Measurements from ENCODE around the gene GABRB1. TPM values are rescaled to one million over a fixed set of nuclear protein-coding genes. Genes with fewer than 3 reads are reported as not detected.

The GABRB1 gene
- total RNA-seq, 4 donors from 2014 or later = 0.13 TPM; not detected in 3

DNA sequence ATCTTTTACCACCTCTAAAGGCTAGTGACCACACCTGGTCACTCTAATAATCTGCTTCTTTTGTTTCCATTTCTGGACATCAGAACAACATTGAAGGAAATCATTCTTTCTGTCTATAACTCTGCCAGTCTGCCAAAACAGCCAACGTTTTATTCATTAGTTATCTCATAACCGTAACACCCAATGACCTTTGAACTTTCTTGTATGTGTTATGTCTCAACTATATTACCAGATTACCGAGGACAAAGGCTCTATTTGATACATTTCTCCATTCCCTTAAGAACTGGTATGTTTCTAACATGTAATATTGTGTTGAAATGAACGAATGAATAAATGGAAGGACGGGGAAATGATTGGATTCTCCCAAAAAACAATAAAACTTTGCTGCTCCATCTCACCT, 152.7 kb downstream of the GABRB1 start:
- no peaks in the 10 kb centered on the region for H3K9me3 ChIP-seq
- H3K4me1 ChIP-seq = no peaks in the 10 kb centered on the region
- intact Hi-C loops (cut with DNase I) = no loop called here
- WGBS = 75% methylated on average over 5 of the region's 5 CpGs
- DNase-seq (ENCODE audit: extremely low spot score) = no peak
- H3K4me3 ChIP-seq = no peak overlapping the region
- H3K36me3 ChIP-seq = no peaks in the 10 kb centered on the region
- no peak for TF ChIP-seq EP300 (IDR thresholded peaks at IDR 0.05)
- TF ChIP-seq POLR2A (IDR thresholded peaks at IDR 0.05; ENCODE audit: low read depth) = no peak
- TF ChIP-seq, protein P1, sequence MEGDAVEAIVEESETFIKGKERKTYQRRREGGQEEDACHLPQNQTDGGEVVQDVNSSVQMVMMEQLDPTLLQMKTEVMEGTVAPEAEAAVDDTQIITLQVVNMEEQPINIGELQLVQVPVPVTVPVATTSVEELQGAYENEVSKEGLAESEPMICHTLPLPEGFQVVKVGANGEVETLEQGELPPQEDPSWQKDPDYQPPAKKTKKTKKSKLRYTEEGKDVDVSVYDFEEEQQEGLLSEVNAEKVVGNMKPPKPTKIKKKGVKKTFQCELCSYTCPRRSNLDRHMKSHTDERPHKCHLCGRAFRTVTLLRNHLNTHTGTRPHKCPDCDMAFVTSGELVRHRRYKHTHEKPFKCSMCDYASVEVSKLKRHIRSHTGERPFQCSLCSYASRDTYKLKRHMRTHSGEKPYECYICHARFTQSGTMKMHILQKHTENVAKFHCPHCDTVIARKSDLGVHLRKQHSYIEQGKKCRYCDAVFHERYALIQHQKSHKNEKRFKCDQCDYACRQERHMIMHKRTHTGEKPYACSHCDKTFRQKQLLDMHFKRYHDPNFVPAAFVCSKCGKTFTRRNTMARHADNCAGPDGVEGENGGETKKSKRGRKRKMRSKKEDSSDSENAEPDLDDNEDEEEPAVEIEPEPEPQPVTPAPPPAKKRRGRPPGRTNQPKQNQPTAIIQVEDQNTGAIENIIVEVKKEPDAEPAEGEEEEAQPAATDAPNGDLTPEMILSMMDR (IDR thresholded peaks at IDR 0.05) = no peak
- TF ChIP-seq POLR2AphosphoS5 (IDR thresholded peaks at IDR 0.05) = no peak
- no peak overlapping the region for H3K27ac ChIP-seq (replicated peaks in 1 of 4)
- no peaks in the 10 kb centered on the region for H3K27me3 ChIP-seq

DNA sequence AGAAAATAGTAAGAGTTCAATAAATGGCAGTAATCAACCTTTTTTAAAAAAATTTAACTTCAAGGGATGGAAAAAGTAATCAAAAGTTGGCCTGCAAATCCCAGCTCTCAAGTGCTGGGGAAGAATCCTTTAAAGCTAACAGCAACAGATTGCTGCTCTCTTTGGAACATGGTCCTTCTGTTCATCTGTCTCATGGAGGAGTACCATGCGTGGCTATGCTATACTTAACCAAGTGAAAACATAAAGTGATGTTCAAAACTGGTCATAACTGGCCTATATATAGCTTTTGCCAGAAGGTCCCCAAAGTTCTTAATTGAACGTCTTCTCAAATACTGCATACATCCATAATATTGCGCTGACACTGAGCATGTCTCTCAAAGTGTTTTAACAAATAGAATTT, 154.4 kb downstream of the GABRB1 start:
- H3K36me3 ChIP-seq = no peaks in the 10 kb centered on the region
- H3K4me1 ChIP-seq = no peaks in the 10 kb centered on the region
- no peaks in the 10 kb centered on the region for H3K27me3 ChIP-seq
- H3K4me3 ChIP-seq = no peak overlapping the region
- intact Hi-C loops (cut with DNase I) = no loop called here
- no peaks in the 10 kb centered on the region for H3K9me3 ChIP-seq
- WGBS = 91% methylated on average over 3 of the region's 3 CpGs
- DNase-seq (ENCODE audit: extremely low spot score) = no peak
- H3K27ac ChIP-seq (replicated peaks in 1 of 4) = no peak overlapping the region
- TF ChIP-seq EP300 (IDR thresholded peaks at IDR 0.05) (no peak), POLR2A (IDR thresholded peaks at IDR 0.05; ENCODE audit: low read depth) (no peak), POLR2AphosphoS5 (IDR thresholded peaks at IDR 0.05) (no peak)
- TF ChIP-seq, protein P1 (IDR thresholded peaks at IDR 0.05) = no peak

DNA sequence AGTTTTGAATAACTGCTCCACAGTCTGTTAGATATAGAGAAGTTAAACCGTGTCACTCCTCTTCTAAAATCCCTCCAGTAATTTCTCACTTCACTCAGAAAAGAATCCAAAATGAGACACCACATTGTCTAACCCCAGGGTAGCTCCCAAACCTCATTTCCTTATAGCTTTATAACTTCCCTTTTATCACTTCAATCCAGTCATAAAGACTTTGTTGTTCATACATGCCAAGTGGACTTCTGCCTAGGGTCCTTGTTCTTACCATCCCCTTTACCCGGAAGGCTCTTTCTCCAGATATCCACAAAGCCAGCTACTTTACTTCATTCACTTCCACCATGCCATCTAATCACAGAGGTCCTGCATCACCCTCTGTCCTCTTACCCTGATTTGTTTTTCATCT, 156.2 kb downstream of the GABRB1 start:
- no peak for DNase-seq (ENCODE audit: extremely low spot score)
- no peaks in the 10 kb centered on the region for H3K9me3 ChIP-seq
- WGBS = 82% methylated on average over 2 of the region's 2 CpGs
- intact Hi-C loops (cut with DNase I) = no loop called here
- H3K4me1 ChIP-seq = no peaks in the 10 kb centered on the region
- H3K27ac ChIP-seq (replicated peaks in 1 of 4) = no peak overlapping the region
- H3K27me3 ChIP-seq = no peaks in the 10 kb centered on the region
- no peak overlapping the region for H3K4me3 ChIP-seq
- TF ChIP-seq POLR2AphosphoS5 (IDR thresholded peaks at IDR 0.05) (no peak), POLR2A (IDR thresholded peaks at IDR 0.05; ENCODE audit: low read depth) (no peak), EP300 (IDR thresholded peaks at IDR 0.05) (no peak)
- TF ChIP-seq, protein P1 (IDR thresholded peaks at IDR 0.05) = no peak
- no peaks in the 10 kb centered on the region for H3K36me3 ChIP-seq

DNA sequence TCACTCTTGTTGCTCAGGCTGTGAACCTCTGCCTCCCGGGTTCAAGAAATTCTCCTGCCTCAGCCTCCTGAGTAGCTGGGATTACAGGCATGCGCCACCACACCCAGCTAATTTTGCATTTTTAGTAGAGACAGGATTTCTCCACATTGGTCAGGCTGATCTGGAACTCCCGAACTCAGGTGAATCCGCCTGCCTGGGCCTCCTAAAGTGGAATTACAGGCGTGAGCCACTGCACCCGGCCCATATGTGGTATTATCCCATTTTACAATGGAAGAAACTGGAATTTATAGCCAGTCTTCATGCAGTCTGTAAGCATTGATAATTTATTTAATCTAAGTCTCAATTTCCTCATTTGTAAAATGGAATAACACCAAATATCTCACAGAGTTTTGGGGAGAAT, 161.8 kb downstream of the GABRB1 start:
- TF ChIP-seq, protein P1 (IDR thresholded peaks at IDR 0.05) = no peak
- TF ChIP-seq POLR2A (IDR thresholded peaks at IDR 0.05; ENCODE audit: low read depth) (no peak), POLR2AphosphoS5 (IDR thresholded peaks at IDR 0.05) (no peak), EP300 (IDR thresholded peaks at IDR 0.05) (no peak)
- Histone ChIP-seq H3K4me3 (no peak overlapping the region), H3K9me3 (no peaks in the 10 kb centered on the region), H3K4me1 (no peaks in the 10 kb centered on the region), H3K36me3 (no peaks in the 10 kb centered on the region), H3K27ac (replicated peaks in 1 of 4) (no peak overlapping the region), H3K27me3 (no peaks in the 10 kb centered on the region)
- 70% methylated on average over 6 of the region's 6 CpGs for WGBS
- no peak for DNase-seq (ENCODE audit: extremely low spot score)
- intact Hi-C loops (cut with DNase I) = no loop called here

DNA sequence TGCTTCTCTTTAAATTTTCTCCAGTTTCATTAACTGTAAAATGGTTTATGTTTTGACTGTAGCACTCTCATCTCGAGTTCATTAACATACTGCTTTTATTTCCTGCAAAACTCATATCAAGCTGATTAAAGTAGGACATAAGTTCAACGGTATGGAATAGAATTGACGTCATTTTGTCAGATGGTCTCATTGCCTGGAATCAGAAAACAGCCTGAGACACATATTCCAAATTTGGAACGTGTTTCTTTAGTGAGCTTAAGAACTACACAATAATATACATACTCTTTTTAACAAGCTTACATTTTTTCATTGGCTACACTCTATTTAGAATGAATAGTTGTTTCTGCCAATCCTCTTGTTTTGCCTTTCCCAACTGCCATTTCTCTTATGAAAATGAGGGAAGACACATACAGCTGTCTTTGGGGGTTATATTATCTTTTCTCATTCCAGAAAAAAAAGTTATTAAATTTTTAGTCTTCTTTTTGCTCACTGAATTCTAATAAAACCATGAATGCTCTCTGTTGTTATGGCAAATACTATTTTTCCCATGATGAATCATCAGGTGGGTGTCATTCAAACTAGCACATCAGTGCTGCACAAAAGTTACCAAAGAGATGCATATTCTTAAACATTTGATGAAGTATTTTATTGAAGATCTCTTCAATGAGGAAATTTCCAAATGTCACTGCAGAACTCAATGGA, 162.8 kb downstream of the GABRB1 start:
- no peak overlapping the region for H3K27ac ChIP-seq (replicated peaks in 1 of 4)
- H3K27me3 ChIP-seq = no peaks in the 10 kb centered on the region
- no peaks in the 10 kb centered on the region for H3K9me3 ChIP-seq
- intact Hi-C loops (cut with DNase I) = no loop called here
- no peaks in the 10 kb centered on the region for H3K36me3 ChIP-seq
- no peak overlapping the region for H3K4me3 ChIP-seq
- no peak for DNase-seq (ENCODE audit: extremely low spot score)
- TF ChIP-seq POLR2AphosphoS5 (IDR thresholded peaks at IDR 0.05) = no peak
- no peaks in the 10 kb centered on the region for H3K4me1 ChIP-seq
- WGBS = 69% methylated on average over 4 of the region's 4 CpGs
